NOMO-1 (cell line): ENCODE data around the gene EPHA3.

Source experiments
- DNase-seq, 2 experiments: peaks; one replicate each; lab custom pipeline; 2025; ENCODE audit not compliant: unreplicated experiment in 2 of 2; lab: John Stamatoyannopoulos, UW

The EPHA3 gene

GRCh38 chr3:89107461-89108290, at the start of gene EPHA3:
Gene EPHA3, plus strand, starts transcription at chr3:89107621. Its CDS starts 128 bp downstream, at chr3:89107749.
- no peak for DNase-seq

GRCh38 chr3:89058371-89058770, 49.0 kb upstream of the EPHA3 start:
- no peak for DNase-seq

DNA sequence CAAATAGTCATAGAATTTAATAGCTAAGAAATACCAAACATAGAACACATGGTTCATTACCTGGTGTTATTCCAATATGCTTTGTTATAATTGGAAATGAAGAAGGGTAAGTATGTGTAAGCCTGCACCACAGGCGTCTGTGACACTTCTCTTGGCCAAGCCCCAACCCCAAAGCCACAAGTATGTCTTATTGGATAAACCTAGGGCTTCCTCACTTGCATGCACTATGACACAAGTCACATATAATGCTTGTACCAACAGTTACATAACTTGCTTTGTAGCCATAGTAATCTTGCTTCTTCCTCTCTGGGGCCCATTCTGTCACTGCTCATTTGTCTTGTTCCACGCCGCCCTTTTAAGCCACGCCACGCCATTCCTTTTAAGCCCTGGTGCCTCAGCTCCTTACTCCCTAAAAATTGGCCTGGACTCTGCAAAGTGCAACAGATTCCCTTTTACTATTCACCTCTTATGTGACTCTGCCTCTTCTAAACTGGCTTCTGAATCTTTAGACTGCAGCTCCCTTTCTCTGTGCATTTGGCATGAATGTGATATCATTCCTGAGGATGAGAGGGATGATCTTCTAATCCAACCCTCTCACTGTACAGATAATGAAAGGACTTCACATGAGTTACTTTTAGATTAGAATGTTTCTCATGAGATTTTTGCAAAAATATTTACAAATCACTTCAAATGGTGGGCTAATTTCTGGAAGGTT, 48.1 kb upstream of the EPHA3 start:
- DNase-seq = no peak

DNA sequence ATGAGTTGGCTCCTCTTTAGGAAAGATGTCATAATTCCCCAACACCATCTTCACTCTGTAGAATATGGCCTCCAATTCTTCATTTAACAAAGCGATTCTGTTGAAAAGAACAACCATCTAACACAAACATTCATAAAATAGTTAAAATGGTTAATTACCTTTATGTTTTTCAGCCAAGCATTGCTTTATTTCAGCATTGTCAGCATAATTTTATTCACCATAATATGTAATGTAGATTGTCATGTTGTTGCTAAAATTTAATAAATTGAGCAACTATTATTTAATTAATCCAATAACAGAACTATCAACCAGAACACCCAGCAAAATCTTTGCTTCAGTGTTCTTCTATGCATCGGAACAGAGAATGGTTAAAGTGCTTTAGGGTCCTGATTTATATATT, 46.2 kb upstream of the EPHA3 start:
- DNase-seq = no peak

- no peak for DNase-seq
Measured at GRCh38 chr3:89067736-89068135, 39.7 kb upstream of the EPHA3 start.

GRCh38 chr3:89072642-89073041, 34.8 kb upstream of the EPHA3 start:
- no peak for DNase-seq

GRCh38 chr3:89079944-89080343, 27.5 kb upstream of the EPHA3 start:
- no peak for DNase-seq

- no peak for DNase-seq
Measured at GRCh38 chr3:89087851-89088250, 19.6 kb upstream of the EPHA3 start.

GRCh38 chr3:89098173-89098572, 9.2 kb upstream of the EPHA3 start:
- no peak for DNase-seq

DNA sequence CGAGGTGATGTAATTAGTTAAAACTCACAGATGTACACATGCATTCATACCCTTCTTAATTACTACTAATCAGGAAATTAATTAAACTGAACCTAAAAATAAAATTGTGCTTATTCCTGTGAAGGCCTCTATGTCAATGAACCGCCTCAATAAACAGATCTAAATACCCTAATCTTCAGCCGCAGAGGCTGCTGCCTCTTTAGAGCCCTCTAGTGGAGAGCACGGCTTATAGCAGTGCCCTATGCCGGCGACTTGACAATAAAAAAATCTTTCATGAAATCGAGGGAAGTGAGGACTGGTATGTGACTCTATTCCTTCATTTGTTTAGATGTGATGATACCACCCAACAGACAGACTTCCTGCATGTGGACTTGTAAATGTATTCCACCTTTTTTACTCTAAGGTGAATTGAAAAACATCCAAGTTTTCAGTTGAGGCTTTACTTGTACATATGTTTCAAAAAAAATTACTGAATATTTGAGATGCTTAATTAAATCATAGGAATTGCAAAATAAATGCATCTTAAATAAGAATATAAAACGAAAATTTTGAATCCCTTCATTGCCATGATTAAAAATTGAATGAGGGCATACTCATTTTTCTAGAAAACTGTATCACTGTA, 8.3 kb upstream of the EPHA3 start:
- peak; percentile 11 to 52 for DNase-seq

- no peak for DNase-seq
Measured at GRCh38 chr3:89101251-89101650, 6.2 kb upstream of the EPHA3 start.

- no peak for DNase-seq
Measured at GRCh38 chr3:89101921-89102320, 5.5 kb upstream of the EPHA3 start.

DNA sequence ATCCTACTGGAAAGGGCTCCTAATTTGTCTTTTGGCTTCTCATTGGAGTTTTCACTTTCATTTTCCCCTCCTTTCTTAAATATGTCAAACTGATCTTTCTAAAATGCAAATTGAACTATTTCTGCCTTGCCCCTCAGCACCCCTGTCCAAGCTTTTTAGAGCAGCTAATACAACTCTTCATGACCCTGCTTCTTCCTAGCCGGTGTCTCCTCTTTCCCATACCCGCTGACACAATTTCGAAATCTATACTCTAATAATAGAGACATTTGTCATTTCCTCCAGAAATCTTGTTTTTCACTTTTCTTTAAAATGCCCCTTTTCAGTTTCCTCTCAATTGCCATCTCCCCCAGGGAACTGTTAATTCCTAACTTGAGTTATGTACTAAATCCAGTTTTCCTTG, 2.9 kb upstream of the EPHA3 start:
- DNase-seq = no peak

DNA sequence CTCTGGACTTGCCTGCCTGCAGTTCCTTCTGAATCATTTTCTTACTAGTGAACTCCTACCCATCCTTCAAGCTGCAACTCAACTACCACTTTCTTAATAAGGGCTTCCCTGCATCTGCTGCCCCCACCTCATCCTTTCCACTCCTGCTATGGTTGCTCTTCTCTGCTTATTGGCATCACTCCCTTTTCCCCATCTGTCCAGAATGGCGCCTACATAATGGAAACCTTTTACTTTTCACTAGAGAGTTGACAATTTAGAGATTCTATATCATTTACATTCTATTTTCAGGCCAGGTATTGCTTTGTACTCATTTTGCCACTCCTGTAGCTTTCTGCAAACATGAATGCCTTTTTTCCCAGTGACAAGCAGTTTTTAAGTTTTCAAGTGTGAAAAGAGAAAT, 1.9 kb upstream of the EPHA3 start:
- no peak for DNase-seq

DNA sequence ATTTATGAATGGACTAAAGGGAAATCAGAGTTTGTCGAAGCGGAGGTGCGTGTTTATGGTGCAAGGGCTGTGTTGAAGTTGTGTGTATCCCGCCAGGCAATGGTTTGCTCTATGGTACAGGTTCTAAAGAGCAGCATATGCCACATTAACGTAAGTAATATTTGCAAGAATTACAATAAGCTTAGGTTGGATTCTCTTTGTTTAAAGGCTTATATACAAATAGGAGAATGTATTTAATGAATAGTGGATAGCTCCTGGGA, 800 bp downstream of the EPHA3 start:
- no peak for DNase-seq

GRCh38 chr3:89113344-89113743, 5.9 kb downstream of the EPHA3 start:
- DNase-seq = no peak

DNA sequence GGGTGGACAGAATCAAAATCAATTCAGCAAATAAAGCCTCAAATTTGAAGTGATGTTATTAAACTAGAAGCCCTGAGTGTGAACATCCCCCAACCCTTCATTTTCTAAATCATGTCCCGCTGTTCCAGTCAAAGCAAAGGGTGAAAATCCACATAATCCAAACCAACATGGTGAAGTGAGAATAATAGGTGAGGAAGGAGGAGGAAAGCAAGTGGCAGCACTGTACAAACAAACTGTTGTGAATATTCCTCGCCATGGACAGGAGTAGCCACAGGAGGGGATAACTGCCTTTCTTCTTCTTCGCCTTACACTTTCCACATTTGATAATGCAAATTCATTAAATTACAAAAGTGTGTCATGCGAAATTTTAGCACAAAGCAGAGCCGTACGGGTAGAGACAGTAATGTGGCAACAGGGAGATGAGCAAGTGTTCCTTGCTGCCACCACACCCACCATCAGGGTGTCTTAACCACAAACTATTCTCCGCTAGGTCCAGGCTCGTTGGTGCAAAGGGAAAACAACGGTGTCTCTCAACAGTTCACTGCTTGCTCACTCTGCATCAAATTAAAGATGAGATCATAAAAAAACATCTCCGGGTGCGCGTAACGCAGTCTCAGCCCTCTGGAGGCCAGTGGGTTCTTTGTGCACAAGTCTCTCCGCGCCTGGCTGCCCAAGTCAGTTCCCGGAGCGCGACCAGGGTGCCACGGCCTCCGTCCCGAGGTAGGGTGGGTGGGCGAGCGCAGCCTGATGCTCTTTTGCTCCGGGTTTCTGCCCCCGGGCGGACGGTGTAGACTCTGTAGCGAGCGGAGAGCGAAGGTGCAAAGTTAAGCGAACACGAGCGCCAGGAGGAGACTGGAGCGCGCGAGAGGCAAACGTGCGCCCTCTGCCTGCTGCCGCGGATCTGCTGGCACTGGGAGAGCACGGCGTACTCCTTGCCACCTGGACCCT, 6.7 kb downstream of the EPHA3 start:
- no peak for DNase-seq

DNA sequence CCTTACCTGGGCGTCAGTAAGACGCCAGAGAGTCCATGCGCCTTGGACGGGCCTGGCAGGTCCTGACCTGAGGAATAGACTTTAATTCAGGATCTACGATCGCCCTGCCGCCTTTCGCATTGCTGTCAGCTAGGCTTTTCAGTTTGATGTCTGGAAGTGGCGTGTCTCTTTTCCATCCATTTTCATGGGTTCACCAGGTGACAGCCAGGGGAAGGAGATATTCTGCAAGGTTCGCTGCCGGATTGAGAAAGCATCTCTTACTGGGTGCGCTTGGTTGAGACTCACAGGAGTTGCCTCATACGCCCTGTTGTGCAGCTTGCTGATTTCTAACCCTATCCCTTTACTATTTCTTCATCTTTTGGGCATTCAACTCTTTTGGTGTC, 7.4 kb downstream of the EPHA3 start:
- no peak for DNase-seq

DNA sequence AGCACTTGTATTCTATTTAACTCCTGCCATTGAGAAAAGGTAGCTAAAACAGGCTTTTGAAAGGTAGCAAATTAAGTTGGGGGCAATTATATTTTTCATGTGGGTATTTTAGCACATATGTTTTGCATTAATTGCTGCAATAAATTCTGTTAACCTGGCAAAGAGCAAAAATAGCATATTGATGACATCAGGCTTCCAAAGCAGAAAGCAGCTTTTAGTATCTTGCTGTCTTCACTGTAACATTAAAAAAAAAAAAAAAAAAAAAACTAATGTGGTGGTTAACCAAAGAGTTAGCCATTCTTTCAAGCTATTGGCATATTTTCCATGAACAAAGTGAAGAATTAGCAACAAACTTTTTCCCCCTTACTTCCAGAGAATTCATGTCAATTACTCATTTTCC, 9.1 kb downstream of the EPHA3 start:
- DNase-seq = no peak

- DNase-seq = no peak
Measured at GRCh38 chr3:89138048-89138447, 30.6 kb downstream of the EPHA3 start.

DNA sequence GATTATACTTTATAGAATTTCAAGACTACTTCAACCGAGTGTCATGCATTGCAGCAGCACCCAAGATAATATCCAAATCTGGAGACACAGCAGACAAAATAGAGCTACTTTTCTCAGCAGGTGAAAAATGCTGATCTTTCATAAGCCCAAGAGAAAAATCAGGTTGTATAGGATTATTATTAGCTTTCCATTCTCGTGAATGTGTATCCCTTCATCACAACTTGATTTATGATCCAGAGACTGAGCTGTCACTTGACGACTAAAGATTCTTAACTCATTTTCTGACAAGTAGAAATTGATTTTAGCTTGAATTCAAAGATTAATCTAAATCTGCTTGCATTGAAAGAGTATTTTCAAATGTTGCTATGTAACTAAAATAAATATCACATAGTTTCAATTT, 32.4 kb downstream of the EPHA3 start:
- DNase-seq = no peak
